SK-N-SH (cell line): ENCODE results near the gene KIRREL1. TPM values are rescaled to one million over a fixed set of nuclear protein-coding genes. Genes with fewer than 3 reads are reported as not detected.
A peak's percentile ranks its signal among the peaks of the same experiment; 100 is the strongest.

Experiments
- CTCF ChIA-PET: fragments of 300-600, 350-600 bp; formaldehyde crosslinking; extraction: SDS; loops from one replicate; lab custom pipeline; 2021; lab: Yijun Ruan, JAX
- POLR2A ChIA-PET: fragments of 350-600 bp; sonication (Branson Sonifier 250); formaldehyde crosslinking; extraction: SDS; loops from one replicate; lab custom pipeline; 2020; ENCODE audit warnings: antibody characterized with exemption, inconsistent platforms; lab: Yijun Ruan, JAX
- DNase-seq: peaks from one replicate; pipeline ENCODE4 v3.0.0; 2012
- H2AFZ ChIP-seq: fragments of 200-600 bp; sonication (generic); 2 replicates; pipeline ENCODE4 v1.8.1; 2016; ENCODE audit warnings: antibody characterized with exemption, mild to moderate bottlenecking, low read depth
- H3F3A ChIP-seq: fragments of 200-600 bp; sonication (generic); replicated peaks from 2 replicates; pipeline ENCODE3; 2016; ENCODE audit warnings: antibody characterized with exemption, mild to moderate bottlenecking; ENCODE audit not compliant: insufficient read depth
- H3K27ac ChIP-seq, 2 experiments: fragments of 200-500 bp in 1 of 2; fragments of 200-600 bp in 1 of 2; sonication (Bioruptor generic) in 1 of 2; sonication (generic), shearing (Covaris generic) in 1 of 2; 2 replicates each; pipeline versions ENCODE4 v1.5.1 to v1.6.1; 2014 to 2016; ENCODE audit warnings: low read depth in 2 of 2, inconsistent platforms in 1 of 2, low read length in 1 of 2, mild to moderate bottlenecking in 1 of 2, mixed read lengths in 1 of 2
- H3K27me3 ChIP-seq: fragments of 200-600 bp; sonication (generic), shearing (Covaris generic); 2 replicates; pipeline ENCODE4 v1.6.1; 2016; ENCODE audit warnings: mixed run types; ENCODE audit not compliant: insufficient read depth
- H3K36me3 ChIP-seq, 2 experiments: fragments of 200-500 bp in 1 of 2; fragments of 200-600 bp in 1 of 2; sonication (Bioruptor generic) in 1 of 2; sonication (generic) in 1 of 2; replicated peaks in 1 of 2; 2 replicates each; pipeline versions ENCODE3 to v1.5.1; 2014 to 2016; ENCODE audit warnings: low read length in 1 of 2, mild to moderate bottlenecking in 1 of 2; ENCODE audit not compliant: insufficient read depth in 2 of 2, control insufficient read depth in 1 of 2
- H3K4me1 ChIP-seq, 2 experiments: fragments of 200-500 bp in 1 of 2; fragments of 200-600 bp in 1 of 2; sonication (Bioruptor generic) in 1 of 2; sonication (generic), shearing (Covaris generic) in 1 of 2; 2 replicates each; pipeline versions ENCODE4 v1.5.1 to v1.6.1; 2014 to 2016; ENCODE audit warnings: low read depth in 1 of 2, low read length in 1 of 2, mixed run types in 1 of 2; ENCODE audit not compliant: insufficient read depth in 2 of 2, control insufficient read depth in 1 of 2
- H3K4me2 ChIP-seq: fragments of 200-600 bp; sonication (generic), shearing (Covaris generic); 2 replicates; pipeline ENCODE4 v1.6.1; 2017; ENCODE audit warnings: mixed run types
- H3K4me3 ChIP-seq, 2 experiments: fragments of 200-500 bp in 1 of 2; fragments of 200-600 bp in 1 of 2; sonication (Bioruptor generic) in 1 of 2; sonication (generic), shearing (Covaris generic) in 1 of 2; 2 replicates each; pipeline versions ENCODE4 v1.5.1 to v1.8.1; 2014 to 2016; ENCODE audit warnings: low read depth in 2 of 2, inconsistent platforms in 1 of 2, low read length in 1 of 2, mild to moderate bottlenecking in 1 of 2, mixed read lengths in 1 of 2, moderate library complexity in 1 of 2
- H3K79me2 ChIP-seq: fragments of 200-600 bp; sonication (generic); 2 replicates; pipeline ENCODE4 v1.8.1; 2017; ENCODE audit warnings: mild to moderate bottlenecking; ENCODE audit not compliant: insufficient read depth
- H3K9ac ChIP-seq: fragments of 200-600 bp; sonication (generic); 2 replicates; pipeline ENCODE4 v1.6.1; 2017; ENCODE audit warnings: mixed run types
- H3K9me2 ChIP-seq: fragments of 200-600 bp; sonication (generic); 2 replicates; pipeline ENCODE4 v1.6.1; 2017; ENCODE audit warnings: mixed run types
- H3K9me3 ChIP-seq: fragments of 200-600 bp; sonication (generic); 2 replicates; pipeline ENCODE4 v1.6.1; 2017; ENCODE audit warnings: mixed run types, mild to moderate bottlenecking, moderate library complexity
- H4K20me1 ChIP-seq: fragments of 200-600 bp; sonication (generic); 2 replicates; pipeline ENCODE4 v1.6.1; 2017; ENCODE audit warnings: mild to moderate bottlenecking, mixed run types; ENCODE audit not compliant: insufficient read depth
- FOXJ3 ChIP-seq: sonication (generic); formaldehyde crosslinking; IDR thresholded peaks from 2 replicates; pipeline ENCODE4 v1.5.1; 2020; ENCODE audit warnings: mild to moderate bottlenecking, missing genetic modification reagents
- IRF3 ChIP-seq: fragments of 150-350 bp; IDR thresholded peaks from 2 replicates; pipeline ENCODE4 v1.6.1; 2016; ENCODE audit warnings: mild to moderate bottlenecking, low read depth, low read length
- JUND ChIP-seq: IDR thresholded peaks from 2 replicates; pipeline ENCODE4 v1.4.0; 2012
- MAX ChIP-seq: IDR thresholded peaks from 2 replicates; pipeline ENCODE4 v1.4.0; 2012; ENCODE audit warnings: low read depth
- NFIC ChIP-seq: IDR thresholded peaks from 2 replicates; pipeline ENCODE4 v1.4.0; 2012; ENCODE audit warnings: borderline replicate concordance
- POLR2AphosphoS5 ChIP-seq: IDR thresholded peaks from 2 replicates; pipeline ENCODE4 v1.6.1; 2012; ENCODE audit warnings: low read depth, low read length
- RAD21 ChIP-seq: IDR thresholded peaks from 2 replicates; pipeline ENCODE4 v1.6.1; 2012; ENCODE audit warnings: mild to moderate bottlenecking, low read length
- TAF1 ChIP-seq: IDR thresholded peaks from 2 replicates; pipeline ENCODE4 v1.6.1; 2012; ENCODE audit warnings: low read depth, mild to moderate bottlenecking, low read length, moderate library complexity, borderline replicate concordance
- USF1 ChIP-seq: IDR thresholded peaks from 2 replicates; pipeline ENCODE4 v1.4.0; 2012; ENCODE audit warnings: low read depth, borderline replicate concordance
- WGBS: methylation state at CpG from one replicate; pipeline ENCODE4 v1.1.6; 2017; ENCODE audit warnings: low lambda C conversion rate; 5-methylcytosine and 5-hydroxymethylcytosine counted together
- polyA plus RNA-seq, 3 experiments: library from polyadenylated mRNA; depleted of rRNA; stranded (reverse); fragments of >200 nt; gene quantifications; 2 replicates each; pipeline ENCODE4 v1.2.3, GENCODE V29; 2012

KIRREL1 gene
- polyA plus RNA-seq, 1 of the 3 experiments (the other 2 are of a cell fraction) = 47.8 TPM

GRCh38 chr1:158007180-158007579, 13.7 kb downstream of the KIRREL1 start:
- Histone ChIP-seq H3K79me2 (peaks cover 91% of the 10 kb centered on the region), H3F3A (peaks cover 44% of the 10 kb centered on the region), H2AFZ (no peak overlapping the region), H3K9ac (no peak overlapping the region), H3K27ac (peak overlapping the region; percentile 97 to 100; a peak in 3 of 4 replicates), H3K9me3 (no peaks in the 10 kb centered on the region), H3K27me3 (no peaks in the 10 kb centered on the region), H4K20me1 (no peaks in the 10 kb centered on the region), H3K4me1 (peaks cover 56 to 86% of the 10 kb centered on the region in 2 experiments), H3K36me3 (peaks cover 0 to 3% of the 10 kb centered on the region in 2 experiments), H3K4me3 (no peak overlapping the region), H3K4me2 (peak overlapping the region; percentile 79; the same call in 1 of the 2 replicates), H3K9me2 (no peaks in the 10 kb centered on the region)
- no peak for TF ChIP-seq FOXJ3 (CRISPR knock-in tag)
- no peak for TF ChIP-seq NFIC
- TF ChIP-seq TAF1 = no peak
- TF ChIP-seq POLR2AphosphoS5 = no peak
- TF ChIP-seq USF1 = no peak
- no peak for TF ChIP-seq IRF3
- TF ChIP-seq JUND = no peak
- CTCF ChIA-PET = interaction anchor here (0.9 to 2.3 kb wide), 2 partner anchors 15 to 118 kb away, joined by 3 to 8 read pairs; no protein-coding TSS in a partner anchor
- no peak for DNase-seq
- POLR2A ChIA-PET = no interaction called here
- 58% methylated on average over 7 of the region's 7 CpGs for WGBS

- Histone ChIP-seq H3K27me3 (no peaks in the 10 kb centered on the region), H3K9ac (peak overlapping the region; percentile 15; the same call in 1 of the 2 replicates), H3K36me3 (peaks cover 0 to 3% of the 10 kb centered on the region in 2 experiments), H3K27ac (peak overlapping the region; percentile 97 to 100), H3F3A (peaks cover 38% of the 10 kb centered on the region), H3K9me2 (no peaks in the 10 kb centered on the region), H3K4me1 (peaks cover 52 to 81% of the 10 kb centered on the region in 2 experiments), H3K79me2 (peaks cover 91% of the 10 kb centered on the region), H3K4me2 (peak overlapping the region; percentile 79), H4K20me1 (no peaks in the 10 kb centered on the region), H3K4me3 (no peak overlapping the region), H2AFZ (no peak overlapping the region), H3K9me3 (no peaks in the 10 kb centered on the region)
- POLR2A ChIA-PET = no interaction called here
- WGBS = 34% methylated on average over 13 of the region's 15 CpGs
- CTCF ChIA-PET = interaction anchor here (0.9 to 1.0 kb wide), 2 partner anchors 40 to 117 kb away, joined by 3 read pairs; no protein-coding TSS in a partner anchor
- TF ChIP-seq MAX (no peak), RAD21 (no peak)
- no peak for DNase-seq
Observed at GRCh38 chr1:158007667-158008386, 14.4 kb downstream of the KIRREL1 start.
